HepG2 (cell line): ENCODE data around the gene ARHGEF39. TPM values are rescaled to one million over a fixed set of nuclear protein-coding genes. Genes with fewer than 3 reads are reported as not detected.
A peak's percentile ranks its signal among the peaks of the same experiment; 100 is the strongest.

Source experiments
- ARID3A ChIP-seq: IDR thresholded peaks from 2 replicates; pipeline ENCODE4 v1.6.1; 2012; ENCODE audit warnings: low read depth, low read length, improper control_type of control experiment
- ARID4A ChIP-seq: sonication (generic); formaldehyde crosslinking; IDR thresholded peaks from 2 replicates; pipeline ENCODE4 v1.5.0; 2020; ENCODE audit warnings: mild to moderate bottlenecking, missing genetic modification reagents, borderline replicate concordance
- DMAP1 ChIP-seq: IDR thresholded peaks from 2 replicates; pipeline ENCODE4 v1.6.1; 2016
- DR1 ChIP-seq: sonication (generic); formaldehyde crosslinking; IDR thresholded peaks from 2 replicates; pipeline ENCODE4 v1.8.0; 2021; ENCODE audit warnings: mild to moderate bottlenecking, missing genetic modification reagents, inconsistent platforms
- FOSL2 ChIP-seq: sonication (generic); formaldehyde crosslinking; IDR thresholded peaks from 2 replicates; pipeline ENCODE4 v1.4.0; 2020; ENCODE audit warnings: missing genetic modification reagents
- GABPA ChIP-seq, 2 experiments: IDR thresholded peaks; 2 replicates each; pipeline ENCODE4 v1.6.1; 2011 to 2016; ENCODE audit warnings: low read depth in 2 of 2, low read length in 1 of 2, missing biosample characterization in 1 of 2, missing genetic modification characterization in 1 of 2
- HNRNPK ChIP-seq: fragments of 200-400 bp; formaldehyde crosslinking; IDR thresholded peaks from 2 replicates; pipeline ENCODE4 v1.6.1; 2018; ENCODE audit warnings: low read length, low read depth, moderate library complexity, mild to moderate bottlenecking; ENCODE audit not compliant: poor library complexity, severe bottlenecking
- HOXA3 ChIP-seq: sonication (generic); formaldehyde crosslinking; IDR thresholded peaks from 2 replicates; pipeline ENCODE4 v1.5.0; 2020; ENCODE audit warnings: missing genetic modification reagents
- IRX3 ChIP-seq: sonication (generic); formaldehyde crosslinking; IDR thresholded peaks from 2 replicates; pipeline ENCODE4 v1.8.1; 2023; ENCODE audit warnings: mild to moderate bottlenecking, low read depth, missing genetic modification reagents, borderline replicate concordance
- KAT7 ChIP-seq: IDR thresholded peaks from 2 replicates; pipeline ENCODE4 v1.6.1; 2018; ENCODE audit warnings: borderline replicate concordance, missing compliant biosample characterization
- MIXL1 ChIP-seq: IDR thresholded peaks from 2 replicates; pipeline ENCODE4 v1.6.1; 2016
- NCOR1 ChIP-seq: fragments of 200-600 bp; sonication (generic); IDR thresholded peaks from 2 replicates; pipeline ENCODE4 v1.7.0; 2017; ENCODE audit warnings: antibody characterized with exemption, low read length, borderline replicate concordance
- PHB2 ChIP-seq: fragments of 450-650 bp; IDR thresholded peaks from 2 replicates; pipeline ENCODE4 v1.6.1; 2018; ENCODE audit not compliant: partially characterized antibody
- RBFOX2 ChIP-seq: fragments of 200-400 bp; formaldehyde crosslinking; IDR thresholded peaks from 2 replicates; pipeline ENCODE4 v1.6.1; 2017; ENCODE audit warnings: low read depth, mild to moderate bottlenecking, low read length
- SUZ12 ChIP-seq: fragments of 150-350 bp; IDR thresholded peaks from 2 replicates; pipeline ENCODE4 v1.6.1; 2014; ENCODE audit warnings: low read depth, low read length
- ZBTB20 ChIP-seq: sonication (generic); formaldehyde crosslinking; IDR thresholded peaks from 2 replicates; pipeline ENCODE4 v1.8.1; 2023; ENCODE audit warnings: missing genetic modification reagents, low read depth, mild to moderate bottlenecking, borderline replicate concordance
- ZBTB44 ChIP-seq: sonication (generic); formaldehyde crosslinking; IDR thresholded peaks from 2 replicates; pipeline ENCODE4 v1.4.0; 2020; ENCODE audit warnings: missing genetic modification reagents
- ZBTB7A ChIP-seq: sonication (generic); formaldehyde crosslinking; IDR thresholded peaks from 2 replicates; pipeline ENCODE4 v1.8.0; 2022; ENCODE audit warnings: mild to moderate bottlenecking, missing genetic modification reagents
- ZFX ChIP-seq: sonication (generic); formaldehyde crosslinking; IDR thresholded peaks from 2 replicates; pipeline ENCODE4 v1.4.0; 2020; ENCODE audit warnings: mild to moderate bottlenecking, low read depth, missing genetic modification reagents, moderate library complexity
- ZNF414 ChIP-seq: sonication (generic); formaldehyde crosslinking; IDR thresholded peaks from 2 replicates; pipeline ENCODE4 v1.5.0; 2020; ENCODE audit warnings: missing genetic modification reagents
- ZNF577 ChIP-seq: sonication (generic); formaldehyde crosslinking; IDR thresholded peaks from 2 replicates; pipeline ENCODE4 v1.4.0; 2020; ENCODE audit warnings: mild to moderate bottlenecking, low read depth, missing genetic modification reagents, borderline replicate concordance
- ZNF674 ChIP-seq: sonication (generic); formaldehyde crosslinking; IDR thresholded peaks from 2 replicates; pipeline ENCODE4 v1.5.0; 2020; ENCODE audit warnings: low read depth, mild to moderate bottlenecking, missing genetic modification reagents
- polyA plus RNA-seq, 8 experiments: library from polyadenylated mRNA; depleted of rRNA in 3 of 8; stranded (reverse) in 7 of 8; unstranded in 1 of 8; fragments of >200 nt; fragmentation: Illumina TruSeq in 4 of 8; extraction: Trizol in 4 of 8; gene quantifications; 2 replicates each; pipeline versions ENCODE4 v1.2.1 to v1.2.3, GENCODE V29; 2011 to 2016; ENCODE audit warnings: low read depth in 4 of 8, missing spikeins in 1 of 8, mixed read lengths in 1 of 8; ENCODE audit not compliant: insufficient read depth in 1 of 8
- total RNA-seq, 5 experiments: library from RNA; depleted of rRNA; stranded (reverse); fragments of >200 nt; fragmentation: Illumina TruSeq; extraction: Trizol; gene quantifications; 2 replicates each; pipeline ENCODE4 v1.2.3, GENCODE V29; 2016; ENCODE audit warnings: low read depth in 1 of 5

The ARHGEF39 gene
- total and polyA plus RNA-seq, 2 of the 13 experiments (the other 11 are each of a cell fraction or from before 2014, with no cell fraction given) = 11.2 to 12.3 TPM

- TF ChIP-seq ARID4A (CRISPR knock-in tag) (peak; percentile 54; the same call in 1 of the 2 replicates), ARID3A (no peak), HOXA3 (CRISPR knock-in tag) (no peak), ZFX (peak; percentile 55), GABPA (IDR thresholded peaks at IDR 0.05; ENCODE audit: low read depth, low read length) (no peak), GABPA (CRISPR knock-in tag; IDR thresholded peaks at IDR 0.05; ENCODE audit: low read depth) (peak; percentile 41), KAT7 (no peak; the same call in 1 of the 2 replicates), ZNF674 (CRISPR knock-in tag) (no peak), HNRNPK (peak; percentile 54), RBFOX2 (peak; percentile 62), IRX3 (CRISPR knock-in tag) (no peak), MIXL1 (CRISPR knock-in tag) (no peak), DR1 (CRISPR knock-in tag) (no peak), ZNF414 (peak; percentile 65; the same call in 1 of the 2 replicates), ZNF577 (CRISPR knock-in tag) (no peak), ZBTB20 (CRISPR knock-in tag) (peak; percentile 38; the same call in 1 of the 2 replicates), ZBTB7A (CRISPR knock-in tag) (0 out of 2 replicates have a peak, but pooled peaks have one; percentile 8), DMAP1 (no peak), ZBTB44 (CRISPR knock-in tag) (no peak), NCOR1 (no peak), FOSL2 (no peak), SUZ12 (no peak), PHB2 (no peak)
Observed at GRCh38 chr9:35690614-35691333, 25.8 kb upstream of the ARHGEF39 start (continued).
